ENCODE measurements around the gene CTDSP2.
A peak's percentile ranks its signal among the peaks of the same experiment; 100 is the strongest.

Gene CTDSP2

GRCh38 chr12:57816001-57816854, 30.3 kb downstream of the CTDSP2 start:
- Histone ChIP-seq H3K27me3 (ENCODE audit: insufficient read depth, low read length) (no peaks in the 10 kb centered on the region), H3K4me1 (ENCODE audit: insufficient read depth, low read length) (no peaks in the 10 kb centered on the region), H3K27ac (ENCODE audit: low read length) (no peak overlapping the region), H3K36me3 (ENCODE audit: insufficient read depth, low read depth, low read length) (peaks cover 9% of the 10 kb centered on the region), H3K9ac (ENCODE audit: low read depth, low read length) (no peak overlapping the region), H3K9me3 (ENCODE audit: insufficient read depth, low read depth, low read length) (no peaks in the 10 kb centered on the region), H3K4me3 (ENCODE audit: low read length) (no peak overlapping the region)

GRCh38 chr12:57815177-57816000, 31.1 kb downstream of the CTDSP2 start:
- Histone ChIP-seq H3K27me3 (ENCODE audit: insufficient read depth, low read length) (no peaks in the 10 kb centered on the region), H3K4me1 (ENCODE audit: insufficient read depth, low read length) (no peaks in the 10 kb centered on the region), H3K4me3 (ENCODE audit: low read length) (no peak overlapping the region; the same call in 1 of the 2 replicates)

GRCh38 chr12:57813971-57814772, 32.4 kb downstream of the CTDSP2 start:
- peak overlapping the region; percentile 15; the same call in 1 of the 2 replicates for H3K4me3 ChIP-seq (ENCODE audit: low read length)
- H3K9me3 ChIP-seq (ENCODE audit: insufficient read depth, low read depth, low read length), result no peaks in the 10 kb centered on the region
- H3K36me3 ChIP-seq (ENCODE audit: insufficient read depth, low read depth, low read length), result no peaks in the 10 kb centered on the region
- no peaks in the 10 kb centered on the region for H3K27me3 ChIP-seq (ENCODE audit: insufficient read depth, low read length)
- no peak overlapping the region for H3K9ac ChIP-seq (ENCODE audit: low read depth, low read length)
- H3K27ac ChIP-seq (ENCODE audit: low read length), result no peak overlapping the region
- no peaks in the 10 kb centered on the region for H3K4me1 ChIP-seq (ENCODE audit: insufficient read depth, low read length)

More at GRCh38 chr12:57815177-57816000, 31.1 kb downstream of the CTDSP2 start:
- no peak overlapping the region for H3K9ac ChIP-seq (ENCODE audit: low read depth, low read length)
- H3K36me3 ChIP-seq (ENCODE audit: insufficient read depth, low read depth, low read length), result peaks cover 1% of the 10 kb centered on the region; the same call in 1 of the 2 replicates
- H3K27ac ChIP-seq (ENCODE audit: low read length), result no peak overlapping the region
- no peaks in the 10 kb centered on the region for H3K9me3 ChIP-seq (ENCODE audit: insufficient read depth, low read depth, low read length)

GRCh38 chr12:57813111-57813970, 33.2 kb downstream of the CTDSP2 start:
- H3K9ac ChIP-seq (ENCODE audit: low read depth, low read length), result no peak overlapping the region
- no peaks in the 10 kb centered on the region for H3K4me1 ChIP-seq (ENCODE audit: insufficient read depth, low read length)
- H3K27me3 ChIP-seq (ENCODE audit: insufficient read depth, low read length), result no peaks in the 10 kb centered on the region
- H3K36me3 ChIP-seq (ENCODE audit: insufficient read depth, low read depth, low read length), result no peaks in the 10 kb centered on the region; the same call in 1 of the 2 replicates
- no peaks in the 10 kb centered on the region for H3K9me3 ChIP-seq (ENCODE audit: insufficient read depth, low read depth, low read length)
- no peak overlapping the region for H3K4me3 ChIP-seq (ENCODE audit: low read length)
- H3K27ac ChIP-seq (ENCODE audit: low read length), result no peak overlapping the region

- Histone ChIP-seq H3K9ac (ENCODE audit: low read depth, low read length) (no peak overlapping the region), H3K9me3 (ENCODE audit: insufficient read depth, low read depth, low read length) (no peaks in the 10 kb centered on the region), H3K27ac (ENCODE audit: low read length) (no peak overlapping the region), H3K27me3 (ENCODE audit: insufficient read depth, low read length) (no peaks in the 10 kb centered on the region), H3K36me3 (ENCODE audit: insufficient read depth, low read depth, low read length) (no peaks in the 10 kb centered on the region; the same call in 1 of the 2 replicates), H3K4me1 (ENCODE audit: insufficient read depth, low read length) (no peaks in the 10 kb centered on the region), H3K4me3 (ENCODE audit: low read length) (no peak overlapping the region)
These were observed 35.3 kb downstream of the CTDSP2 start for GRCh38 chr12:57811028-57811755.

GRCh38 chr12:57810450-57810849, 36.1 kb downstream of the CTDSP2 start:
- no peak overlapping the region for H3K4me3 ChIP-seq (ENCODE audit: low read length)
- H3K27ac ChIP-seq (ENCODE audit: low read length), result no peak overlapping the region
- no peaks in the 10 kb centered on the region for H3K9me3 ChIP-seq (ENCODE audit: insufficient read depth, low read depth, low read length)
- no peaks in the 10 kb centered on the region; the same call in 1 of the 2 replicates for H3K36me3 ChIP-seq (ENCODE audit: insufficient read depth, low read depth, low read length)
- H3K4me1 ChIP-seq (ENCODE audit: insufficient read depth, low read length), result no peaks in the 10 kb centered on the region
- H3K9ac ChIP-seq (ENCODE audit: low read depth, low read length), result no peak overlapping the region
- no peaks in the 10 kb centered on the region for H3K27me3 ChIP-seq (ENCODE audit: insufficient read depth, low read length)

- no peak overlapping the region for H3K4me3 ChIP-seq (ENCODE audit: low read length)
- no peaks in the 10 kb centered on the region for H3K9me3 ChIP-seq (ENCODE audit: insufficient read depth, low read depth, low read length)
- H3K27me3 ChIP-seq (ENCODE audit: insufficient read depth, low read length), result no peaks in the 10 kb centered on the region
- H3K36me3 ChIP-seq (ENCODE audit: insufficient read depth, low read depth, low read length), result no peaks in the 10 kb centered on the region; the same call in 1 of the 2 replicates
- no peak overlapping the region for H3K27ac ChIP-seq (ENCODE audit: low read length)
- H3K4me1 ChIP-seq (ENCODE audit: insufficient read depth, low read length), result no peaks in the 10 kb centered on the region
- no peak overlapping the region for H3K9ac ChIP-seq (ENCODE audit: low read depth, low read length)
These were observed 37.1 kb downstream of the CTDSP2 start for GRCh38 chr12:57809425-57809824.

GRCh38 chr12:57808351-57808750, 38.2 kb downstream of the CTDSP2 start:
- Histone ChIP-seq H3K36me3 (ENCODE audit: insufficient read depth, low read depth, low read length) (peaks cover 4% of the 10 kb centered on the region; the same call in 1 of the 2 replicates), H3K9ac (ENCODE audit: low read depth, low read length) (no peak overlapping the region), H3K4me1 (ENCODE audit: insufficient read depth, low read length) (no peaks in the 10 kb centered on the region), H3K27ac (ENCODE audit: low read length) (no peak overlapping the region), H3K27me3 (ENCODE audit: insufficient read depth, low read length) (no peaks in the 10 kb centered on the region), H3K4me3 (ENCODE audit: low read length) (no peak overlapping the region), H3K9me3 (ENCODE audit: insufficient read depth, low read depth, low read length) (no peaks in the 10 kb centered on the region)

GRCh38 chr12:57807285-57807684, 39.2 kb downstream of the CTDSP2 start:
- Histone ChIP-seq H3K9me3 (ENCODE audit: insufficient read depth, low read depth, low read length) (no peaks in the 10 kb centered on the region), H3K27me3 (ENCODE audit: insufficient read depth, low read length) (no peaks in the 10 kb centered on the region), H3K4me1 (ENCODE audit: insufficient read depth, low read length) (no peaks in the 10 kb centered on the region), H3K4me3 (ENCODE audit: low read length) (no peak overlapping the region), H3K9ac (ENCODE audit: low read depth, low read length) (no peak overlapping the region), H3K27ac (ENCODE audit: low read length) (no peak overlapping the region), H3K36me3 (ENCODE audit: insufficient read depth, low read depth, low read length) (peaks cover 4% of the 10 kb centered on the region; the same call in 1 of the 2 replicates)

- H3K4me3 ChIP-seq (ENCODE audit: low read length), result no peak overlapping the region
- H3K27me3 ChIP-seq (ENCODE audit: insufficient read depth, low read length), result no peaks in the 10 kb centered on the region
- no peak overlapping the region for H3K27ac ChIP-seq (ENCODE audit: low read length)
- H3K36me3 ChIP-seq (ENCODE audit: insufficient read depth, low read depth, low read length), result peaks cover 4% of the 10 kb centered on the region; the same call in 1 of the 2 replicates
- no peak overlapping the region for H3K9ac ChIP-seq (ENCODE audit: low read depth, low read length)
- no peaks in the 10 kb centered on the region for H3K4me1 ChIP-seq (ENCODE audit: insufficient read depth, low read length)
- H3K9me3 ChIP-seq (ENCODE audit: insufficient read depth, low read depth, low read length), result no peaks in the 10 kb centered on the region
These were observed 39.9 kb downstream of the CTDSP2 start for GRCh38 chr12:57806677-57807076.

Measured in iPS-20b (cell line).